HG03064 (cell line): ENCODE data around the gene SLC8A1.

Source experiments
- ATAC-seq: cut with Tn5 transposase; IDR thresholded peaks from one replicate; pipeline ENCODE4 v1.9.1; 2021; ENCODE audit warnings: low read depth; ENCODE audit not compliant: unreplicated experiment

The SLC8A1 gene

GRCh38 chr2:40363231-40363630, 88.7 kb downstream of the SLC8A1 start:
- ATAC-seq, result no peak

- ATAC-seq, result no peak
Measured at GRCh38 chr2:40361478-40361877, 90.4 kb downstream of the SLC8A1 start.

- no peak for ATAC-seq
Measured at GRCh38 chr2:40360652-40361051, 91.2 kb downstream of the SLC8A1 start.

GRCh38 chr2:40359811-40360210, 92.1 kb downstream of the SLC8A1 start:
- no peak for ATAC-seq

GRCh38 chr2:40358783-40359182, 93.1 kb downstream of the SLC8A1 start:
- no peak for ATAC-seq

- ATAC-seq, result no peak
Measured at GRCh38 chr2:40357667-40358066, 94.2 kb downstream of the SLC8A1 start.

GRCh38 chr2:40355451-40355850, 96.4 kb downstream of the SLC8A1 start:
- no peak for ATAC-seq

GRCh38 chr2:40353231-40353630, 98.7 kb downstream of the SLC8A1 start:
- no peak for ATAC-seq

GRCh38 chr2:40352703-40353099, 99.2 kb downstream of the SLC8A1 start:
- ATAC-seq, result no peak

- no peak for ATAC-seq
Measured at GRCh38 chr2:40352041-40352702, 99.7 kb downstream of the SLC8A1 start.

- ATAC-seq, result no peak
Measured at GRCh38 chr2:40348665-40349064, 103.2 kb downstream of the SLC8A1 start.

GRCh38 chr2:40348038-40348437, 103.9 kb downstream of the SLC8A1 start:
- no peak for ATAC-seq

GRCh38 chr2:40346535-40347354, 105.1 kb downstream of the SLC8A1 start:
- no peak for ATAC-seq

- ATAC-seq, result no peak
Measured at GRCh38 chr2:40344364-40344763, 107.5 kb downstream of the SLC8A1 start.

- ATAC-seq, result no peak
Measured at GRCh38 chr2:40343902-40344301, 108.0 kb downstream of the SLC8A1 start.

GRCh38 chr2:40341198-40341597, 110.7 kb downstream of the SLC8A1 start:
- ATAC-seq, result no peak

- ATAC-seq, result no peak
Measured at GRCh38 chr2:40339026-40339425, 112.9 kb downstream of the SLC8A1 start.

GRCh38 chr2:40332191-40332826, 119.6 kb downstream of the SLC8A1 start:
- no peak for ATAC-seq

- ATAC-seq, result no peak
Measured at GRCh38 chr2:40330096-40330495, 121.8 kb downstream of the SLC8A1 start.

- ATAC-seq, result no peak
Measured at GRCh38 chr2:40329739-40330030, 122.2 kb downstream of the SLC8A1 start.

- ATAC-seq, result no peak
Measured at GRCh38 chr2:40325116-40325515, 126.8 kb downstream of the SLC8A1 start.

- no peak for ATAC-seq
Measured at GRCh38 chr2:40324656-40325055, 127.2 kb downstream of the SLC8A1 start.
